DND-41 (cell line): ENCODE measurements around the gene SGSH.
"Not testable (repeated sequence)": the region's sequence is repeated elsewhere in the genome, so short reads cannot be mapped to it uniquely, and the experiment has no call there.

Source experiments
- ATAC-seq: fragments of 200-7000 bp; cut with Tn5 transposase; 3 replicates; pipeline ENCODE4 v1.9.1; 2021; ENCODE audit warnings: low read depth; ENCODE audit not compliant: insufficient read depth
- DNase-seq: peaks from one replicate; pipeline ENCODE4 v3.0.0-alpha.2; 2020
- H2AFZ ChIP-seq: 2 replicates; pipeline ENCODE4 v1.6.0; 2012; ENCODE audit warnings: low read depth, low read length
- H3K27ac ChIP-seq: 2 replicates; pipeline ENCODE4 v1.5.1; 2012; ENCODE audit warnings: low read length, inconsistent platforms
- H3K27me3 ChIP-seq: fragments of 200-600 bp; sonication (generic); 2 replicates; pipeline ENCODE4 v1.6.0; 2012; ENCODE audit warnings: low read length, mild to moderate bottlenecking, inconsistent platforms; ENCODE audit not compliant: insufficient read depth, poor library complexity
- H3K36me3 ChIP-seq: 2 replicates; pipeline ENCODE4 v1.5.1; 2012; ENCODE audit warnings: low read length, inconsistent platforms; ENCODE audit not compliant: insufficient read depth
- H3K4me1 ChIP-seq: 2 replicates; pipeline ENCODE4 v1.5.1; 2012; ENCODE audit warnings: mild to moderate bottlenecking, low read length; ENCODE audit not compliant: insufficient read depth
- H3K4me2 ChIP-seq: 2 replicates; pipeline ENCODE4 v1.6.0; 2012; ENCODE audit warnings: mild to moderate bottlenecking, moderate library complexity, low read length, inconsistent platforms; ENCODE audit not compliant: insufficient read depth
- H3K4me3 ChIP-seq, 2 experiments: fragments of 200-600 bp in 1 of 2; shearing (Covaris generic) in 1 of 2; 2 replicates each; pipeline ENCODE4 v1.5.1; 2012 to 2016; ENCODE audit warnings: inconsistent platforms in 2 of 2, low read length in 2 of 2, mild to moderate bottlenecking in 2 of 2, low read depth in 1 of 2, moderate library complexity in 1 of 2
- H3K79me2 ChIP-seq: 2 replicates; pipeline ENCODE4 v1.6.0; 2012; ENCODE audit warnings: low read length, inconsistent platforms; ENCODE audit not compliant: insufficient read depth
- H3K9ac ChIP-seq: 2 replicates; pipeline ENCODE4 v1.6.0; 2012; ENCODE audit warnings: low read depth, mild to moderate bottlenecking, inconsistent platforms, low read length, moderate library complexity
- H3K9me3 ChIP-seq: 2 replicates; pipeline ENCODE4 v1.5.1; 2012; ENCODE audit warnings: low read length, moderate library complexity, mild to moderate bottlenecking, inconsistent platforms; ENCODE audit not compliant: insufficient read depth, severe bottlenecking
- H4K20me1 ChIP-seq: 2 replicates; pipeline ENCODE4 v1.6.0; 2012; ENCODE audit warnings: low read length; ENCODE audit not compliant: insufficient read depth
- CTCF ChIP-seq: IDR thresholded peaks from 2 replicates; pipeline ENCODE4 v1.5.1; 2012; ENCODE audit warnings: borderline replicate concordance, low read length, moderate library complexity, mild to moderate bottlenecking; ENCODE audit not compliant: poor library complexity, severe bottlenecking; ENCODE audit errors: extremely low read depth
- EZH2 ChIP-seq: IDR thresholded peaks from 3 replicates; pipeline ENCODE4 v1.6.1; 2012; ENCODE audit warnings: borderline replicate concordance, low read depth, mild to moderate bottlenecking, moderate library complexity, low read length, inconsistent platforms; ENCODE audit not compliant: severe bottlenecking

Gene SGSH

GRCh38 chr17:80246266-80246681 is 26.1 kb upstream of the SGSH start:
- no peaks in the 10 kb centered on the region for H3K9me3 ChIP-seq
- no peak for ATAC-seq
- no peak for DNase-seq
- no peaks in the 10 kb centered on the region for H4K20me1 ChIP-seq
- no peak overlapping the region for H3K27ac ChIP-seq
- no peak overlapping the region for H3K4me3 ChIP-seq
- no peak overlapping the region for H3K9ac ChIP-seq
- H3K36me3 ChIP-seq = no peaks in the 10 kb centered on the region
- H3K4me1 ChIP-seq = no peaks in the 10 kb centered on the region
- H3K27me3 ChIP-seq = no peaks in the 10 kb centered on the region
- H3K4me2 ChIP-seq = no peak overlapping the region
- H2AFZ ChIP-seq = no peak overlapping the region
- TF ChIP-seq EZH2 = no peak
- TF ChIP-seq CTCF = no peak
- no peaks in the 10 kb centered on the region for H3K79me2 ChIP-seq

- ATAC-seq (no peak), DNase-seq (no peak)
- Histone ChIP-seq H3K9me3 (no peaks in the 10 kb centered on the region), H3K4me1 (no peaks in the 10 kb centered on the region), H3K79me2 (no peaks in the 10 kb centered on the region), H3K36me3 (no peaks in the 10 kb centered on the region), H4K20me1 (no peaks in the 10 kb centered on the region), H2AFZ (no peak overlapping the region), H3K4me3 (no peak overlapping the region), H3K27me3 (no peaks in the 10 kb centered on the region), H3K9ac (no peak overlapping the region), H3K4me2 (no peak overlapping the region), H3K27ac (no peak overlapping the region)
- TF ChIP-seq EZH2 = no peak
- no peak for TF ChIP-seq CTCF
These were observed 25.6 kb upstream of the SGSH start for GRCh38 chr17:80245566-80246265.

- TF ChIP-seq EZH2 = no peak
- no peak for TF ChIP-seq CTCF
- no peaks in the 10 kb centered on the region for H3K36me3 ChIP-seq
- no peak overlapping the region for H3K4me3 ChIP-seq
- no peaks in the 10 kb centered on the region for H3K79me2 ChIP-seq
- H3K4me2 ChIP-seq = no peak overlapping the region
- no peaks in the 10 kb centered on the region for H3K4me1 ChIP-seq
- no peaks in the 10 kb centered on the region for H3K9me3 ChIP-seq
- DNase-seq (no peak), ATAC-seq (no peak)
- no peak overlapping the region for H2AFZ ChIP-seq
- no peaks in the 10 kb centered on the region for H3K27me3 ChIP-seq
- H3K9ac ChIP-seq = no peak overlapping the region
- no peak overlapping the region for H3K27ac ChIP-seq
- H4K20me1 ChIP-seq = no peaks in the 10 kb centered on the region
These were observed 24.9 kb upstream of the SGSH start for GRCh38 chr17:80244871-80245509.

GRCh38 chr17:80244448-80244847 is 24.3 kb upstream of the SGSH start:
- not testable (repeated sequence) for H3K4me2 ChIP-seq, H3K36me3 ChIP-seq, ATAC-seq

More at GRCh38 chr17:80244448-80244847, 24.3 kb upstream of the SGSH start:
- not testable (repeated sequence) for H3K4me3 ChIP-seq, H3K9me3 ChIP-seq, H2AFZ ChIP-seq, H3K27ac ChIP-seq, DNase-seq, H3K79me2 ChIP-seq, H3K9ac ChIP-seq, H3K4me1 ChIP-seq, H3K27me3 ChIP-seq, H4K20me1 ChIP-seq
